ENCODE data around the gene PGLYRP2.

DNA sequence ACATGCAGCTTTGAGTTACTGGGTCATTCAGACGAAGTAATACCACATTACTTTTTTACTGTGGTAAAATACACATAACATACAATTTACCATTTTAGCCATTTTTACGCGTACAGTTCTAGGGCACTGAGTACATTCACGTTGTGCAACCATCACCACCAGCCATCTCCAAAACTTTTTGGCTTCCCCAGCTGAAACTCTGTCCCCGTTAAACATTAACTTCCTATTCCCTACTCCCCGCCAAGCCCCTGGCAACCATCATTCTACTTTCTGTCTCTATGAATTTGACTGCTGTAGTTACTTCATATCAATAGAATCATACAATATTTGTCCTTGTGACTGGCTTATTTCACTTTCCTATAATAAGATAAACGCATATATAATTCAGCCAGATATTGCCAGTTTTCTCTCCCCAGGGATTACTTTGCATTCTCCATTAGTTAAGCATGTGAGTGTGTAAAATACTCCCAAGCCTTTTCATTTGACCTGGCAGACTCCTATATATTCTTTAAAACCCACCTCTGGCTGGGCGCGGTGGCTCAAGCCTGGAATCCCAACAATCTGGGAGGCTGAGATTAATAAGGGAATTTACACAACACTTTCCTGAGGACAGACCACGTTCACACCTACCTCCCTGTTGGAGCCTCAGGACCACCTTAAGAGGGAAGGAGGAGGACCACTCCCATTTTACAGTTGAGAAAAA is 19.0 kb upstream of the PGLYRP2 start:
- no peak for TF ChIP-seq EZH2phosphoT487 (IDR thresholded peaks at IDR 0.05; ENCODE audit: borderline replicate concordance, low read length)
- no peak for TF ChIP-seq EZH2 (IDR thresholded peaks at IDR 0.05; ENCODE audit: low read length, unreplicated experiment)
- TF ChIP-seq, protein P1, sequence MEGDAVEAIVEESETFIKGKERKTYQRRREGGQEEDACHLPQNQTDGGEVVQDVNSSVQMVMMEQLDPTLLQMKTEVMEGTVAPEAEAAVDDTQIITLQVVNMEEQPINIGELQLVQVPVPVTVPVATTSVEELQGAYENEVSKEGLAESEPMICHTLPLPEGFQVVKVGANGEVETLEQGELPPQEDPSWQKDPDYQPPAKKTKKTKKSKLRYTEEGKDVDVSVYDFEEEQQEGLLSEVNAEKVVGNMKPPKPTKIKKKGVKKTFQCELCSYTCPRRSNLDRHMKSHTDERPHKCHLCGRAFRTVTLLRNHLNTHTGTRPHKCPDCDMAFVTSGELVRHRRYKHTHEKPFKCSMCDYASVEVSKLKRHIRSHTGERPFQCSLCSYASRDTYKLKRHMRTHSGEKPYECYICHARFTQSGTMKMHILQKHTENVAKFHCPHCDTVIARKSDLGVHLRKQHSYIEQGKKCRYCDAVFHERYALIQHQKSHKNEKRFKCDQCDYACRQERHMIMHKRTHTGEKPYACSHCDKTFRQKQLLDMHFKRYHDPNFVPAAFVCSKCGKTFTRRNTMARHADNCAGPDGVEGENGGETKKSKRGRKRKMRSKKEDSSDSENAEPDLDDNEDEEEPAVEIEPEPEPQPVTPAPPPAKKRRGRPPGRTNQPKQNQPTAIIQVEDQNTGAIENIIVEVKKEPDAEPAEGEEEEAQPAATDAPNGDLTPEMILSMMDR (conservative IDR thresholded peaks at IDR 0.05; ENCODE audit: low read depth, low read length) = no peak

Measured in PC-3 (cell line).